PC-9 (cell line): Measurements from ENCODE around the gene TRAPPC3. TPM values are rescaled to one million over a fixed set of nuclear protein-coding genes. Genes with fewer than 3 reads are reported as not detected.

ENCODE experiments used
- BruUV-seq: library from RNA; stranded (reverse); fragments of 400-500 nt; replicated peaks from 2 replicates; lab custom pipeline; 2021; lab: Mats Ljungman, UMichigan
- CTCF ChIA-PET: fragments of 300-600 bp; sonication (Branson Sonifier 250); formaldehyde crosslinking; loops from one replicate; lab custom pipeline; 2022; ENCODE audit warnings: antibody characterized with exemption; lab: Charles Lee
- POLR2A ChIA-PET: fragments of 300-600 bp; sonication (Branson Sonifier 250); formaldehyde crosslinking; loops from one replicate; lab custom pipeline; 2022; ENCODE audit warnings: antibody characterized with exemption; ENCODE audit not compliant: unreplicated experiment; lab: Charles Lee
- DNase-seq, 2 experiments: peaks; one replicate each; pipeline versions ENCODE4 v3.0.0 to v3.0.0-alpha.2; 2015 to 2022; ENCODE audit warnings: mixed read lengths in 1 of 2
- H2AFZ ChIP-seq: fragments of 200-600 bp; sonication (generic); 2 replicates; pipeline ENCODE4 v1.8.1; 2017; ENCODE audit warnings: antibody characterized with exemption
- H3F3A ChIP-seq: fragments of 200-600 bp; sonication (generic); 2 replicates; pipeline ENCODE4 v1.8.1; 2017; ENCODE audit warnings: antibody characterized with exemption, mild to moderate bottlenecking, low read depth; ENCODE audit not compliant: insufficient read depth
- H3K27ac ChIP-seq: fragments of 200-600 bp; sonication (generic); 2 replicates; pipeline ENCODE4 v1.6.1; 2016; ENCODE audit warnings: mixed run types
- H3K27me3 ChIP-seq: fragments of 200-600 bp; sonication (generic); 2 replicates; pipeline ENCODE4 v1.6.1; 2016; ENCODE audit warnings: low read depth, mixed run types; ENCODE audit not compliant: insufficient read depth
- H3K36me3 ChIP-seq: fragments of 200-600 bp; sonication (generic); 2 replicates; pipeline ENCODE4 v1.6.1; 2016; ENCODE audit warnings: low read depth, mixed run types
- H3K4me1 ChIP-seq: fragments of 200-600 bp; sonication (generic); replicated peaks from 2 replicates; pipeline ENCODE4 v1.6.1; 2016; ENCODE audit warnings: mixed run types; ENCODE audit not compliant: insufficient read depth
- H3K4me2 ChIP-seq: fragments of 200-600 bp; sonication (generic); 2 replicates; pipeline ENCODE4 v1.6.1; 2017; ENCODE audit warnings: mixed run types
- H3K4me3 ChIP-seq: fragments of 200-600 bp; sonication (generic); 2 replicates; pipeline ENCODE4 v1.6.1; 2016; ENCODE audit warnings: mixed run types
- H3K79me2 ChIP-seq: fragments of 200-600 bp; sonication (generic); 2 replicates; pipeline ENCODE4 v1.6.1; 2017; ENCODE audit warnings: low read depth, mixed run types
- H3K9me2 ChIP-seq: fragments of 200-600 bp; sonication (generic); 2 replicates; pipeline ENCODE4 v1.8.1; 2017; ENCODE audit warnings: mild to moderate bottlenecking; ENCODE audit not compliant: insufficient read depth
- H3K9me3 ChIP-seq: fragments of 200-600 bp; sonication (generic); 2 replicates; pipeline ENCODE4 v1.8.1; 2016; ENCODE audit warnings: low read depth; ENCODE audit not compliant: insufficient read depth
- H4K20me1 ChIP-seq: fragments of 200-600 bp; sonication (generic); 2 replicates; pipeline ENCODE4 v1.8.1; 2017; ENCODE audit not compliant: insufficient read depth
- CTCF ChIP-seq: fragments of 200-600 bp; sonication (generic); conservative IDR thresholded peaks from 2 replicates; pipeline ENCODE4 v1.6.1; 2017; ENCODE audit warnings: mixed run types, antibody characterized with exemption, mild to moderate bottlenecking, moderate library complexity
- EZH2 ChIP-seq: fragments of 200-600 bp; sonication (generic); IDR thresholded peaks from 2 replicates; pipeline ENCODE4 v1.8.0; 2017; ENCODE audit warnings: antibody characterized with exemption, low read depth
- intact Hi-C: fragments of 100-400 bp; cut with micrococcal nuclease; formaldehyde crosslinking; loops from one replicate; pipeline ENCODE4 v1.10.0; 2022; ENCODE audit not compliant: unreplicated experiment
- total RNA-seq: library from RNA; stranded (reverse); gene quantifications from 2 replicates; pipeline ENCODE4 v1.2.3, GENCODE V29; 2021

Gene TRAPPC3
- total RNA-seq, 1 experiment from 2014 or later = 116 TPM

GRCh38 chr1:36137776-36138175 is 11.5 kb downstream of the TRAPPC3 start:
- no peak overlapping the region for H2AFZ ChIP-seq
- no peak for DNase-seq
- POLR2A ChIA-PET = no interaction called here
- peaks cover 19% of the 10 kb centered on the region for H4K20me1 ChIP-seq
- no peak overlapping the region for H3K27ac ChIP-seq
- 0 out of 2 replicates have a peak, but pooled peaks cover 5% of the 10 kb centered on the region for H3K4me1 ChIP-seq
- H3F3A ChIP-seq = peaks cover 15% of the 10 kb centered on the region
- peaks cover 16% of the 10 kb centered on the region for H3K79me2 ChIP-seq
- peaks cover 18% of the 10 kb centered on the region for H3K36me3 ChIP-seq
- H3K27me3 ChIP-seq = no peaks in the 10 kb centered on the region
- TF ChIP-seq EZH2 = no peak
- no peak for TF ChIP-seq CTCF
- intact Hi-C loops = no loop called here
- H3K9me2 ChIP-seq = no peaks in the 10 kb centered on the region
- no TSS peak for BruUV-seq
- no peak overlapping the region for H3K4me3 ChIP-seq
- CTCF ChIA-PET = no interaction called here
- no peak overlapping the region for H3K4me2 ChIP-seq
- no peaks in the 10 kb centered on the region for H3K9me3 ChIP-seq

DNA sequence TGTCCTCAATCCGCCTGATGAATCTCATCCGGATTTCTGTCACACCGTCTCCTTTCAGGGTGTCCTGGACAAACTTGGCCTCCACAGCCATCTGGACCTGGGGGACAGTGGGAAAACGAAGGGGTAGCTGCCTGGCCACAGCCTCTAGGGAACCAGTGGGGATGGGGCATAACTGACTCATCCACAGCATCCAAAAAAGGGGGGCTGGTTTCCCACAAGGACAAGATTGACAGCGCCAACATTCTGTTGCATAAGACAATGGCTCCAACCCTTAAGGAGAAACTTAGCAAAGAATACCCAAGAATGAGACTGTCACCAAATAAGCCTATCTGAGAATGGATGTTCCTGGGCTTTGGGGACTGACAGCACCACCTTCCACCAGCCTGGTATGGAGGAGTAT is 12.1 kb downstream of the TRAPPC3 start:
- BruUV-seq = no TSS peak
- Histone ChIP-seq H3K27ac (no peak overlapping the region), H3K9me2 (no peaks in the 10 kb centered on the region), H3K4me3 (no peak overlapping the region), H3K79me2 (peaks cover 11% of the 10 kb centered on the region), H4K20me1 (peaks cover 19% of the 10 kb centered on the region), H2AFZ (no peak overlapping the region), H3K4me1 (0 out of 2 replicates have a peak, but pooled peaks cover 5% of the 10 kb centered on the region), H3F3A (peaks cover 15% of the 10 kb centered on the region), H3K9me3 (no peaks in the 10 kb centered on the region), H3K4me2 (no peak overlapping the region), H3K27me3 (no peaks in the 10 kb centered on the region), H3K36me3 (peaks cover 18% of the 10 kb centered on the region)
- ChIA-PET POLR2A (no interaction called here), CTCF (no interaction called here)
- TF ChIP-seq EZH2 (no peak), CTCF (no peak)
- intact Hi-C loops = no loop called here
- no peak for DNase-seq

DNA sequence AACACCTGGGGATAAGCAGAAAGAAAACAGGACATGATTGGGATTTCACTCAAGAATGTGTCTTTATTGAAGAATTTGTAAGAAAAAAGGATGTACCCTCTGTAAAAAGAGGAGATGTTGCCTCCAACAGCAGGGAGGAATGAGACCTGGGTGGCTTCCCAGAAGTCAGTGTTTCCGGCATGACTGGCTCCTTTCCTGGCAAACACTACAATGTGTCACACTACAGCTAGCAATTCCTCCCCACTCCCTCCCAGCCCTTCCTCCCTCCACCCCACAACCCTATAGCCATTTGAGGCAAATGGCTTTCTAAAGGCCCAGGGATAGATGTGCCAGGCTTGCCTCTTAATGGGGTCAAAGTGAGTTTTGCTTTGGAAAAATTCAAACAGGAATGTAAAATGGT is 12.8 kb downstream of the TRAPPC3 start:
- H3K27me3 ChIP-seq = no peaks in the 10 kb centered on the region
- 0 out of 2 replicates have a peak, but pooled peaks cover 5% of the 10 kb centered on the region for H3K4me1 ChIP-seq
- no peak overlapping the region for H3K4me2 ChIP-seq
- no peak overlapping the region for H2AFZ ChIP-seq
- H3K27ac ChIP-seq = no peak overlapping the region
- peaks cover 5% of the 10 kb centered on the region; the same call in 1 of the 2 replicates for H3K79me2 ChIP-seq
- H3K9me3 ChIP-seq = no peaks in the 10 kb centered on the region
- peaks cover 18% of the 10 kb centered on the region for H3K36me3 ChIP-seq
- ChIA-PET POLR2A (interaction anchor here (0.7 kb wide), 1 partner anchor 33 kb away, joined by 6 read pairs; no protein-coding TSS in a partner anchor), CTCF (interaction anchor here (0.5 kb wide), 1 partner anchor 38 kb away, joined by 3 read pairs; no protein-coding TSS in a partner anchor)
- H4K20me1 ChIP-seq = peaks cover 17% of the 10 kb centered on the region
- H3K9me2 ChIP-seq = no peaks in the 10 kb centered on the region
- TF ChIP-seq CTCF (no peak), EZH2 (no peak)
- no peak overlapping the region for H3K4me3 ChIP-seq
- peaks cover 15% of the 10 kb centered on the region for H3F3A ChIP-seq
- no peak for DNase-seq
- no TSS peak for BruUV-seq
- intact Hi-C loops = no loop called here
